A549 (cell line): ENCODE data around the gene ATM. TPM values are rescaled to one million over a fixed set of nuclear protein-coding genes. Genes with fewer than 3 reads are reported as not detected.
"Not testable (repeated sequence)": the region's sequence is repeated elsewhere in the genome, so short reads cannot be mapped to it uniquely, and the experiment has no call there.

Experiments
- ATAC-seq, 2 experiments: fragments of 200-7000 bp in 1 of 2; fragments of >200 bp in 1 of 2; cut with Nextera tagmentation in 1 of 2; cut with Tn5 transposase in 1 of 2; 3 replicates each; pipeline versions ENCODE4 v1.8.0 to v1.9.1; 2018 to 2020; ENCODE audit warnings: mild to moderate bottlenecking in 1 of 2, moderate library complexity in 1 of 2
- CTCF ChIA-PET: fragments of 300-600 bp; sonication (Branson Sonifier 250); formaldehyde crosslinking; extraction: SDS; loops from one replicate; lab custom pipeline; 2021; ENCODE audit warnings: antibody characterized with exemption, inconsistent platforms; lab: Yijun Ruan, JAX
- POLR2A ChIA-PET: fragments of 350-600 bp; formaldehyde crosslinking; extraction: SDS; loops from one replicate; lab custom pipeline; 2021; ENCODE audit warnings: antibody characterized with exemption, inconsistent platforms; lab: Yijun Ruan, JAX
- DNase-seq, 2 experiments: peaks; one replicate each; pipeline versions ENCODE4 v3.0.0 to v3.0.0-alpha.2; 2011 to 2016; ENCODE audit warnings: low read depth in 1 of 2, low spot score in 1 of 2
- FAIRE-seq: peaks from 2 replicates; lab custom pipeline; 2011; peaks lifted over from hg19 to GRCh38; lab: Jason Lieb, UNC
- H3K27ac ChIP-seq, 2 experiments: fragments of >200 bp; sonication (Bioruptor Twin); formaldehyde crosslinking; 3 replicates each; pipeline ENCODE4 v1.5.1; 2016 to 2017
- H3K4me1 ChIP-seq: fragments of >200 bp; sonication (Bioruptor Twin); formaldehyde crosslinking; 3 replicates; pipeline ENCODE4 v1.6.1; 2016
- H3K4me2 ChIP-seq: fragments of >200 bp; sonication (Bioruptor Twin); formaldehyde crosslinking; 3 replicates; pipeline ENCODE4 v1.6.1; 2016
- H3K4me3 ChIP-seq: fragments of >200 bp; sonication (Bioruptor Twin); formaldehyde crosslinking; 3 replicates; pipeline ENCODE4 v1.5.1; 2016
- H3K9me3 ChIP-seq: fragments of >200 bp; sonication (Bioruptor Twin); formaldehyde crosslinking; 3 replicates; pipeline ENCODE4 v1.6.1; 2016
- ATOH8 ChIP-seq: fragments of 250-450 bp; sonication (Bioruptor Pico); IDR thresholded peaks from 2 replicates; pipeline ENCODE4 v1.5.0; 2020; ENCODE audit warnings: low read depth, mild to moderate bottlenecking, moderate library complexity
- BHLHE40 ChIP-seq: IDR thresholded peaks from 2 replicates; pipeline ENCODE4 v1.6.1; 2012; ENCODE audit warnings: low read depth, low read length, inconsistent platforms
- CTCF ChIP-seq: fragments of >200 bp; sonication (Bioruptor Twin); formaldehyde crosslinking; IDR thresholded peaks from 3 replicates; pipeline ENCODE4 v1.5.1; 2016
- EP300 ChIP-seq, 2 experiments: fragments of >200 bp; sonication (Bioruptor Twin); formaldehyde crosslinking; IDR thresholded peaks; 2 replicates in 1 of 2; 3 replicates in 1 of 2; pipeline ENCODE4 v1.6.1; 2016 to 2017
- ESRRA ChIP-seq: fragments of 150-350 bp; IDR thresholded peaks from 2 replicates; pipeline ENCODE4 v1.6.1; 2014; ENCODE audit warnings: mild to moderate bottlenecking, low read length, borderline replicate concordance
- HES2 ChIP-seq: fragments of >200 bp; sonication (Bioruptor Twin); formaldehyde crosslinking; IDR thresholded peaks from 2 replicates; pipeline ENCODE4 v1.6.1; 2016
- NR3C1 ChIP-seq: fragments of >200 bp; sonication (Bioruptor Twin); formaldehyde crosslinking; IDR thresholded peaks from 3 replicates; pipeline ENCODE4 v1.6.1; 2017
- RAD21 ChIP-seq, 2 experiments: fragments of >200 bp in 1 of 2; sonication (Bioruptor Twin) in 1 of 2; formaldehyde crosslinking in 1 of 2; IDR thresholded peaks in 1 of 2; conservative IDR thresholded peaks in 1 of 2; 2 replicates in 1 of 2; 3 replicates in 1 of 2; pipeline ENCODE4 v1.6.1; 2012 to 2018; ENCODE audit warnings: inconsistent platforms in 1 of 2
- REST ChIP-seq: fragments of 200-600 bp; sonication (generic); IDR thresholded peaks from 2 replicates; pipeline ENCODE4 v1.6.1; 2016; ENCODE audit warnings: antibody characterized with exemption, mild to moderate bottlenecking, moderate library complexity
- RFX5 ChIP-seq: fragments of 450-650 bp; IDR thresholded peaks from 2 replicates; pipeline ENCODE4 v1.7.1; 2014; ENCODE audit warnings: antibody characterized with exemption, mild to moderate bottlenecking, moderate library complexity
- SMC3 ChIP-seq: fragments of >200 bp; sonication (Bioruptor Twin); formaldehyde crosslinking; IDR thresholded peaks from 3 replicates; pipeline ENCODE4 v1.6.1; 2018; ENCODE audit warnings: inconsistent platforms
- SREBF2 ChIP-seq: fragments of 450-650 bp; IDR thresholded peaks from 2 replicates; pipeline ENCODE4 v1.6.1; 2014; ENCODE audit warnings: mild to moderate bottlenecking, moderate library complexity
- TP53 ChIP-seq: fragments of 250-450 bp; sonication (Bioruptor Pico); IDR thresholded peaks from 2 replicates; pipeline ENCODE4 v1.5.0; 2021; ENCODE audit warnings: mild to moderate bottlenecking, moderate library complexity
- ZNF302 ChIP-seq: fragments of 250-450 bp; sonication (Bioruptor Pico); IDR thresholded peaks from 2 replicates; pipeline ENCODE4 v1.9.0; 2021; ENCODE audit warnings: inconsistent platforms, mild to moderate bottlenecking, moderate library complexity
- WGBS: methylation state at CpG from one replicate; pipeline ENCODE4 v1.1.6; 2017; ENCODE audit errors: missing lambda C conversion rate; 5-methylcytosine and 5-hydroxymethylcytosine counted together
- polyA plus RNA-seq, 4 experiments: library from polyadenylated mRNA; depleted of rRNA in 3 of 4; stranded (reverse); fragments of >200 nt; fragmentation: RNase III in 1 of 4; extraction: RNeasy Plus Mini Kit Qiagen cat#74134 plus additional on column Dnase treatment in 1 of 4; gene quantifications; 2 replicates in 3 of 4; 3 replicates in 1 of 4; pipeline ENCODE4 v1.2.3, GENCODE V29; 2011 to 2017
- small RNA-seq, 6 experiments: library from RNA; depleted of rRNA; stranded (forward); fragments of <200 nt; gene quantifications; one replicate each; pipeline ENCODE3, GENCODE V24; 2012

The ATM gene
- polyA plus RNA-seq, 2 of the 4 experiments (the other 2 are of a cell fraction) = 15.6 to 40.4 TPM

GRCh38 chr11:108414958-108415357 lies 192.1 kb downstream of the ATM start:
- Histone ChIP-seq H3K4me3 (no peak overlapping the region), H3K4me1 (no peaks in the 10 kb centered on the region), H3K9me3 (no peaks in the 10 kb centered on the region), H3K27ac (no peak overlapping the region), H3K4me2 (no peak overlapping the region)
- ChIA-PET POLR2A (no interaction called here), CTCF (no interaction called here)
- ATAC-seq (no peak), DNase-seq (no peak), FAIRE-seq (no peak)
- TF ChIP-seq TP53 (CRISPR knock-in tag) = no peak
- TF ChIP-seq ZNF302 (CRISPR knock-in tag) = no peak
- TF ChIP-seq ESRRA = no peak
- no peak for TF ChIP-seq RAD21 (conservative IDR thresholded peaks at IDR 0.05 in 1 of 2, IDR thresholded peaks at IDR 0.05 in 1 of 2)
- TF ChIP-seq RFX5 = no peak
- no peak for TF ChIP-seq EP300 (IDR thresholded peaks at IDR 0.05)
- no peak for TF ChIP-seq NR3C1
- TF ChIP-seq BHLHE40 = no peak
- TF ChIP-seq ATOH8 (CRISPR knock-in tag) = no peak
- TF ChIP-seq REST = no peak
- no peak for TF ChIP-seq SREBF2
- no peak for TF ChIP-seq HES2

GRCh38 chr11:108417551-108417950 lies 194.7 kb downstream of the ATM start:
- WGBS = 57% methylated on average over 2 of the region's 2 CpGs
- H3K4me3 ChIP-seq, POLR2A ChIA-PET, H3K4me2 ChIP-seq, FAIRE-seq, H3K9me3 ChIP-seq, H3K4me1 ChIP-seq, H3K27ac ChIP-seq: not testable (repeated sequence)
- TF ChIP-seq SMC3 = peak; percentile 38
- TF ChIP-seq RAD21 (conservative IDR thresholded peaks at IDR 0.05 in 1 of 2, IDR thresholded peaks at IDR 0.05 in 1 of 2) = peak in 1 of 2 experiments; percentile 47; a peak in 2 of 5 replicates
- peak; percentile 27; the same call in 2 of the 3 replicates for TF ChIP-seq CTCF
- DNase-seq (peak in 1 of 2 experiments; percentile 29), ATAC-seq (peak in 1 of 2 experiments; percentile 47; a peak in 2 of 6 replicates)
- CTCF ChIA-PET = interaction anchor here (0.6 to 1.0 kb wide), 4 partner anchors 11 to 1514 kb away, joined by 3 read pairs; no protein-coding TSS in a partner anchor

Small RNA genes lying within 50 kb of the gene (small RNA-seq; reads per million reads assigned to genes)
- gene RF00019 = 0 reads per million in 6 experiments

Other genes starting within 250 kb of the ATM start
- gene CUL5, start 214.2 kb upstream of the ATM start, polyA plus RNA-seq (2011; rRNA removed) = 14.4 and 24.3 TPM in 2 replicates
- gene CUL5, start 214.2 kb upstream of the ATM start, polyA plus RNA-seq (2017; fragmentation: RNase III; extraction: RNeasy Plus Mini Kit Qiagen cat#74134 plus additional on column Dnase treatment) = 9.5 to 9.7 TPM (median 9.7 TPM) in 3 replicates
- gene ACAT1, start 101.5 kb upstream of the ATM start, polyA plus RNA-seq (2011; rRNA removed) = 102 and 119 TPM in 2 replicates
- gene ACAT1, start 101.5 kb upstream of the ATM start, polyA plus RNA-seq (2017; fragmentation: RNase III; extraction: RNeasy Plus Mini Kit Qiagen cat#74134 plus additional on column Dnase treatment) = 105 to 113 TPM (median 112 TPM) in 3 replicates
- gene NPAT, start 429 bp upstream of the ATM start, polyA plus RNA-seq (2011; rRNA removed) = 8.0 and 9.3 TPM in 2 replicates
- gene NPAT, start 429 bp upstream of the ATM start, polyA plus RNA-seq (2017; fragmentation: RNase III; extraction: RNeasy Plus Mini Kit Qiagen cat#74134 plus additional on column Dnase treatment) = 3.8 to 4.8 TPM (median 4.6 TPM) in 3 replicates
- 0.24 and 0.72 TPM in 2 replicates for gene C11orf65, start 244.5 kb downstream of the ATM start, polyA plus RNA-seq (2011; rRNA removed)
- gene C11orf65, start 244.5 kb downstream of the ATM start, polyA plus RNA-seq (2017; fragmentation: RNase III; extraction: RNeasy Plus Mini Kit Qiagen cat#74134 plus additional on column Dnase treatment) = 0.16 to 0.38 TPM (median 0.19 TPM) in 3 replicates